PFSK-1 (cell line): ENCODE data around the gene ARSD.

ENCODE experiments used
- POLR2AphosphoS5 ChIP-seq: IDR thresholded peaks from 2 replicates; pipeline ENCODE4 v1.6.1; 2012; ENCODE audit warnings: low read depth, mild to moderate bottlenecking, control low read depth, low read length, moderate library complexity
- SIN3A ChIP-seq: IDR thresholded peaks from 2 replicates; pipeline ENCODE4 v1.6.1; 2012; ENCODE audit warnings: mild to moderate bottlenecking, low read length, moderate library complexity, borderline replicate concordance; ENCODE audit not compliant: insufficient read depth
- TAF1 ChIP-seq: IDR thresholded peaks from 2 replicates; pipeline ENCODE4 v1.6.1; 2012; ENCODE audit warnings: low read length, control low read depth, borderline replicate concordance; ENCODE audit not compliant: insufficient read depth
- TF ChIP-seq, protein P1 (sequence below), 2 experiments: IDR thresholded peaks; 2 replicates each; pipeline versions ENCODE4 v1.6.1 to v1.8.0; 2011 to 2012; ENCODE audit warnings: low read depth in 2 of 2, low read length in 2 of 2, control low read depth in 1 of 2, inconsistent platforms in 1 of 2, mild to moderate bottlenecking in 1 of 2, moderate library complexity in 1 of 2; ENCODE audit not compliant: insufficient read depth in 1 of 2

DNA sequence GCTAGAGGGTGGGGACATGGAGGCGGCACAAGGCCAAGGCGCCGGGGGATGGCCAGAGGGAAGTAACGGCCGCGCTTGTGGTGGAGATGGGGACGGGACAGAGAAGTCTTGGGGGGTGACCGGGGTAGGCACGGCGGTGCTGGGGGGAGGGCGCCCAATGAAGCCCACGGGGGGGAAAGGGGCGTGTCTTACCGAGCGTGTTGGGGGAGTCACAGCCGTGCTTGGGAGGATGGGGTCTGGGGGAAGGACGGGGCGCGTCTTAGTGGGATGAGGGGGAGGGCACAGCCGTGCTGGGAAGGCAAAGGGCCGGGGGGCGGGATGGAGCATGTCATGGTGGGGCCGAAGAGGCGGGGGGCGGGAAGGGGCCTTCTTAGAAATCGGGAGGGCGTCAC, 952 bp downstream of the ARSD start:
- TF ChIP-seq, protein P1, sequence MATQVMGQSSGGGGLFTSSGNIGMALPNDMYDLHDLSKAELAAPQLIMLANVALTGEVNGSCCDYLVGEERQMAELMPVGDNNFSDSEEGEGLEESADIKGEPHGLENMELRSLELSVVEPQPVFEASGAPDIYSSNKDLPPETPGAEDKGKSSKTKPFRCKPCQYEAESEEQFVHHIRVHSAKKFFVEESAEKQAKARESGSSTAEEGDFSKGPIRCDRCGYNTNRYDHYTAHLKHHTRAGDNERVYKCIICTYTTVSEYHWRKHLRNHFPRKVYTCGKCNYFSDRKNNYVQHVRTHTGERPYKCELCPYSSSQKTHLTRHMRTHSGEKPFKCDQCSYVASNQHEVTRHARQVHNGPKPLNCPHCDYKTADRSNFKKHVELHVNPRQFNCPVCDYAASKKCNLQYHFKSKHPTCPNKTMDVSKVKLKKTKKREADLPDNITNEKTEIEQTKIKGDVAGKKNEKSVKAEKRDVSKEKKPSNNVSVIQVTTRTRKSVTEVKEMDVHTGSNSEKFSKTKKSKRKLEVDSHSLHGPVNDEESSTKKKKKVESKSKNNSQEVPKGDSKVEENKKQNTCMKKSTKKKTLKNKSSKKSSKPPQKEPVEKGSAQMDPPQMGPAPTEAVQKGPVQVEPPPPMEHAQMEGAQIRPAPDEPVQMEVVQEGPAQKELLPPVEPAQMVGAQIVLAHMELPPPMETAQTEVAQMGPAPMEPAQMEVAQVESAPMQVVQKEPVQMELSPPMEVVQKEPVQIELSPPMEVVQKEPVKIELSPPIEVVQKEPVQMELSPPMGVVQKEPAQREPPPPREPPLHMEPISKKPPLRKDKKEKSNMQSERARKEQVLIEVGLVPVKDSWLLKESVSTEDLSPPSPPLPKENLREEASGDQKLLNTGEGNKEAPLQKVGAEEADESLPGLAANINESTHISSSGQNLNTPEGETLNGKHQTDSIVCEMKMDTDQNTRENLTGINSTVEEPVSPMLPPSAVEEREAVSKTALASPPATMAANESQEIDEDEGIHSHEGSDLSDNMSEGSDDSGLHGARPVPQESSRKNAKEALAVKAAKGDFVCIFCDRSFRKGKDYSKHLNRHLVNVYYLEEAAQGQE (IDR thresholded peaks at IDR 0.05; ENCODE audit: insufficient read depth in 1 of 2, low read depth in 2 of 2, low read length in 2 of 2): no peak
- TF ChIP-seq POLR2AphosphoS5: no peak
- TF ChIP-seq TAF1: no peak
- no peak for TF ChIP-seq SIN3A
